Measurements from ENCODE around the gene PRICKLE2. TPM values are rescaled to one million over a fixed set of nuclear protein-coding genes. Genes with fewer than 3 reads are reported as not detected.

The PRICKLE2 gene
- total RNA-seq (2022; extraction: Qiagen RNA extraction), result 2.7 to 4.0 TPM (median 3.4 TPM) in 5 replicates

GRCh38 chr3:64224826-64225610 lies at the start of gene PRICKLE2:
PRICKLE2 (minus strand) TSS chr3:64225466; CDS start chr3:64198927, 26,539 bp downstream.

Other genes with a start within 250 kb of the PRICKLE2 start
- 76.7 to 87.8 TPM (median 79.7 TPM) in 5 replicates for gene PSMD6, start 202.0 kb downstream of the PRICKLE2 start, total RNA-seq (2022; extraction: Qiagen RNA extraction)